Parathyroid adenoma (tissue), 2 donors: Measurements from ENCODE around the gene LYZ.

ENCODE experiments used
- H2AFZ ChIP-seq: fragments of 300-600 bp; sonication (generic); one replicate; pipeline ENCODE4 v1.7.0; 2017; ENCODE audit warnings: antibody characterized with exemption, mild to moderate bottlenecking
- H3K27ac ChIP-seq: fragments of 300-600 bp; sonication (generic); one replicate; pipeline ENCODE4 v1.7.0; 2017
- H3K27me3 ChIP-seq: fragments of 300-600 bp; sonication (generic); one replicate; pipeline ENCODE4 v1.7.0; 2017; ENCODE audit warnings: low read length; ENCODE audit not compliant: control insufficient read depth, insufficient read depth
- H3K36me3 ChIP-seq: fragments of 300-600 bp; sonication (generic); one replicate; pipeline ENCODE4 v1.7.0; 2017; ENCODE audit warnings: low read length; ENCODE audit not compliant: control insufficient read depth, insufficient read depth
- H3K4me1 ChIP-seq: fragments of 300-600 bp; sonication (generic); one replicate; pipeline ENCODE4 v1.7.0; 2017; ENCODE audit warnings: control low read depth
- H3K4me2 ChIP-seq: fragments of 300-600 bp; sonication (generic); one replicate; pipeline ENCODE4 v1.7.0; 2017; ENCODE audit warnings: low read length
- H3K4me3 ChIP-seq: fragments of 300-600 bp; sonication (generic); one replicate; pipeline ENCODE4 v1.7.0; 2017; ENCODE audit warnings: low read depth, low read length
- H3K79me2 ChIP-seq: fragments of 300-600 bp; sonication (generic); one replicate; pipeline ENCODE4 v1.7.0; 2017; ENCODE audit warnings: control low read depth
- H3K9ac ChIP-seq: fragments of 300-600 bp; sonication (generic); one replicate; pipeline ENCODE4 v1.7.0; 2017; ENCODE audit warnings: mild to moderate bottlenecking
- H3K9me3 ChIP-seq: fragments of 300-600 bp; sonication (generic); one replicate; pipeline ENCODE4 v1.7.0; 2017; ENCODE audit warnings: low read length; ENCODE audit not compliant: control insufficient read depth
- CTCF ChIP-seq: fragments of 300-600 bp; sonication (generic); IDR thresholded peaks from one replicate; pipeline ENCODE4 v1.7.0; 2017; ENCODE audit warnings: antibody characterized with exemption, mild to moderate bottlenecking
- donor health status: primary hyperparathyroidism.

The LYZ gene

GRCh38 chr12:69389831-69390230 is 41.6 kb downstream of the LYZ start:
- H3K4me3 ChIP-seq, result no peak overlapping the region
- no peak for TF ChIP-seq CTCF
- H3K9ac ChIP-seq, result no peak overlapping the region
- no peaks in the 10 kb centered on the region for H3K36me3 ChIP-seq
- no peak overlapping the region for H2AFZ ChIP-seq
- no peaks in the 10 kb centered on the region for H3K9me3 ChIP-seq
- no peak overlapping the region for H3K4me2 ChIP-seq
- H3K4me1 ChIP-seq, result no peaks in the 10 kb centered on the region
- H3K27ac ChIP-seq, result no peak overlapping the region
- H3K27me3 ChIP-seq, result no peaks in the 10 kb centered on the region
- H3K79me2 ChIP-seq, result no peaks in the 10 kb centered on the region

- Histone ChIP-seq H3K79me2 (no peaks in the 10 kb centered on the region), H3K36me3 (no peaks in the 10 kb centered on the region), H3K27me3 (no peaks in the 10 kb centered on the region), H2AFZ (no peak overlapping the region), H3K9ac (no peak overlapping the region), H3K4me2 (no peak overlapping the region), H3K27ac (no peak overlapping the region), H3K9me3 (no peaks in the 10 kb centered on the region), H3K4me1 (no peaks in the 10 kb centered on the region), H3K4me3 (no peak overlapping the region)
- no peak for TF ChIP-seq CTCF
Observed at GRCh38 chr12:69392179-69392928, 44.2 kb downstream of the LYZ start.

GRCh38 chr12:69396041-69396440 is 47.9 kb downstream of the LYZ start:
- Histone ChIP-seq H3K9ac (no peak overlapping the region), H3K9me3 (no peaks in the 10 kb centered on the region), H3K27me3 (no peaks in the 10 kb centered on the region), H3K27ac (no peak overlapping the region), H3K4me2 (no peak overlapping the region), H2AFZ (no peak overlapping the region), H3K79me2 (no peaks in the 10 kb centered on the region), H3K36me3 (no peaks in the 10 kb centered on the region), H3K4me3 (no peak overlapping the region), H3K4me1 (no peaks in the 10 kb centered on the region)
- TF ChIP-seq CTCF, result no peak

GRCh38 chr12:69396963-69397362 is 48.8 kb downstream of the LYZ start:
- no peaks in the 10 kb centered on the region for H3K9me3 ChIP-seq
- no peaks in the 10 kb centered on the region for H3K79me2 ChIP-seq
- H3K4me1 ChIP-seq, result no peaks in the 10 kb centered on the region
- no peak overlapping the region for H3K27ac ChIP-seq
- H3K4me3 ChIP-seq, result no peak overlapping the region
- no peak for TF ChIP-seq CTCF
- no peak overlapping the region for H3K4me2 ChIP-seq
- H3K36me3 ChIP-seq, result no peaks in the 10 kb centered on the region
- H2AFZ ChIP-seq, result no peak overlapping the region
- H3K9ac ChIP-seq, result no peak overlapping the region
- H3K27me3 ChIP-seq, result no peaks in the 10 kb centered on the region

GRCh38 chr12:69397978-69398377 is 49.8 kb downstream of the LYZ start:
- H3K9ac ChIP-seq, result no peak overlapping the region
- TF ChIP-seq CTCF, result no peak
- H3K9me3 ChIP-seq, result no peaks in the 10 kb centered on the region
- H3K4me3 ChIP-seq, result no peak overlapping the region
- H3K4me1 ChIP-seq, result no peaks in the 10 kb centered on the region
- no peaks in the 10 kb centered on the region for H3K36me3 ChIP-seq
- H3K4me2 ChIP-seq, result no peak overlapping the region
- no peaks in the 10 kb centered on the region for H3K79me2 ChIP-seq
- no peak overlapping the region for H2AFZ ChIP-seq
- no peak overlapping the region for H3K27ac ChIP-seq
- no peaks in the 10 kb centered on the region for H3K27me3 ChIP-seq
